Endothelial cell of umbilical vein (primary cell): Measurements from ENCODE around the gene TMEM213.

Experiments used
- CTCF ChIP-seq, 2 donors: IDR thresholded peaks; 1 replicate in 1 of 2; 2 replicates in 1 of 2; pipeline ENCODE4 v1.5.1; 2011; ENCODE audit warnings: low read length in 2 of 2, mild to moderate bottlenecking in 2 of 2, moderate library complexity in 2 of 2, control low read depth in 1 of 2, inconsistent platforms in 1 of 2, low read depth in 1 of 2; ENCODE audit not compliant: insufficient read depth in 1 of 2; ENCODE audit errors: extremely low read depth in 1 of 2
- EZH2 ChIP-seq: IDR thresholded peaks from 2 replicates; pipeline ENCODE4 v1.6.1; 2012; ENCODE audit warnings: borderline replicate concordance, low read depth, mild to moderate bottlenecking, moderate library complexity, low read length, inconsistent platforms; ENCODE audit not compliant: severe bottlenecking

GRCh38 chr7:138854115-138854645, 56.4 kb downstream of the TMEM213 start:
- no peak for TF ChIP-seq CTCF (IDR thresholded peaks at IDR 0.05; ENCODE audit: extremely low read depth in 1 of 2, insufficient read depth in 1 of 2, low read depth in 1 of 2, low read length in 2 of 2)
- TF ChIP-seq EZH2: no peak
